PC-3 (cell line): ENCODE measurements around the gene POLDIP3.
"Not testable (repeated sequence)": the region's sequence is repeated elsewhere in the genome, so short reads cannot be mapped to it uniquely, and the experiment has no call there.

Experiments used
- EZH2 ChIP-seq: fragments of 300-600 bp; sonication (generic); IDR thresholded peaks from one replicate; pipeline ENCODE4 v1.6.1; 2017; ENCODE audit warnings: antibody characterized with exemption, mild to moderate bottlenecking, low read length; ENCODE audit not compliant: unreplicated experiment
- TF ChIP-seq, protein P1 (sequence below): fragments of 300-600 bp; sonication (generic); conservative IDR thresholded peaks from 2 replicates; pipeline ENCODE4 v1.5.1; 2017; ENCODE audit warnings: antibody characterized with exemption, low read depth, mild to moderate bottlenecking, low read length

DNA sequence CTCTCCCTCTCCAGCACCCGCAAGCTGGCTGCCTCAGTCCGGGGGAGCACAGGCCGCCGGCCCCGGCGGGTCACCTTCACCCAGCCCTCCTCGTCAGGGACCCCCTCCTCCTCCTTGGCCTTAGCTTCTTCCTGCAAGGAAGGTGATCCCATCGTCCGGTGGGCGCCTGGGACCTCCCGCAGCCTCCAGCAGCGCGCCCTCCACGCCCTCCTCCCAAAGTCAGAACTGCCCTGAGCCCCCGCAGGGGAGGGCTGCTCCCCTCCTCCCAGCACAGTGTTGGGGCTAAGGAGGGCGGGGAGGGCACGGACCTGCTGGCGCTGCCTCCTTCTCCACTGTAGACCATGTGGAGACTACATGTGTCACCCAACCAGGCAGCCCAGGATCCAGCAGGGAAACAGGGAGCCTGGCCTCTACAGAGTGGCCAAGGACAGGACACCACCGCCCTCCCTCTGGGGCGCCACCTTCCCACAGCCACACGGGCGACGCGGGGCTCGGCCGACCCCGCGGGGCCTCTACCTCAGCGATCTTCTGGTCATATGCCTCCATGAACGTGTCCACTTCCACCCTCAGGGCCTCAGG, 38.6 kb downstream of the POLDIP3 start:
- TF ChIP-seq, protein P1, sequence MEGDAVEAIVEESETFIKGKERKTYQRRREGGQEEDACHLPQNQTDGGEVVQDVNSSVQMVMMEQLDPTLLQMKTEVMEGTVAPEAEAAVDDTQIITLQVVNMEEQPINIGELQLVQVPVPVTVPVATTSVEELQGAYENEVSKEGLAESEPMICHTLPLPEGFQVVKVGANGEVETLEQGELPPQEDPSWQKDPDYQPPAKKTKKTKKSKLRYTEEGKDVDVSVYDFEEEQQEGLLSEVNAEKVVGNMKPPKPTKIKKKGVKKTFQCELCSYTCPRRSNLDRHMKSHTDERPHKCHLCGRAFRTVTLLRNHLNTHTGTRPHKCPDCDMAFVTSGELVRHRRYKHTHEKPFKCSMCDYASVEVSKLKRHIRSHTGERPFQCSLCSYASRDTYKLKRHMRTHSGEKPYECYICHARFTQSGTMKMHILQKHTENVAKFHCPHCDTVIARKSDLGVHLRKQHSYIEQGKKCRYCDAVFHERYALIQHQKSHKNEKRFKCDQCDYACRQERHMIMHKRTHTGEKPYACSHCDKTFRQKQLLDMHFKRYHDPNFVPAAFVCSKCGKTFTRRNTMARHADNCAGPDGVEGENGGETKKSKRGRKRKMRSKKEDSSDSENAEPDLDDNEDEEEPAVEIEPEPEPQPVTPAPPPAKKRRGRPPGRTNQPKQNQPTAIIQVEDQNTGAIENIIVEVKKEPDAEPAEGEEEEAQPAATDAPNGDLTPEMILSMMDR = not testable (repeated sequence)
- not testable (repeated sequence) for TF ChIP-seq EZH2
